Ishikawa (cell line): ENCODE data around the gene VEPH1.

ENCODE experiments used
- CEBPB ChIP-seq: IDR thresholded peaks from 2 replicates; pipeline ENCODE4 v1.6.1; 2012
- CREB1 ChIP-seq: IDR thresholded peaks from 2 replicates; pipeline ENCODE4 v1.6.1; 2012; ENCODE audit warnings: low read depth
- EGR1 ChIP-seq: IDR thresholded peaks from 2 replicates; pipeline ENCODE4 v1.6.1; 2012
- EP300 ChIP-seq: IDR thresholded peaks from 2 replicates; pipeline ENCODE4 v1.6.1; 2012; ENCODE audit warnings: borderline replicate concordance
- FOXM1 ChIP-seq: IDR thresholded peaks from 2 replicates; pipeline ENCODE4 v1.6.1; 2012; ENCODE audit warnings: low read depth, borderline replicate concordance
- MAX ChIP-seq: IDR thresholded peaks from 2 replicates; pipeline ENCODE4 v1.6.1; 2012
- NFIC ChIP-seq: IDR thresholded peaks from 2 replicates; pipeline ENCODE4 v1.6.1; 2012
- RAD21 ChIP-seq: IDR thresholded peaks from 2 replicates; pipeline ENCODE4 v1.6.1; 2012; ENCODE audit warnings: low read depth
- REST ChIP-seq: IDR thresholded peaks from 2 replicates; pipeline ENCODE4 v1.6.1; 2012; ENCODE audit warnings: low read depth, mild to moderate bottlenecking
- TAF1 ChIP-seq: IDR thresholded peaks from 2 replicates; pipeline ENCODE4 v1.6.1; 2012; ENCODE audit warnings: low read depth, mild to moderate bottlenecking
- TCF12 ChIP-seq: IDR thresholded peaks from 2 replicates; pipeline ENCODE4 v1.6.1; 2012; ENCODE audit warnings: low read depth
- TEAD4 ChIP-seq: IDR thresholded peaks from 2 replicates; pipeline ENCODE4 v1.6.1; 2012
- USF1 ChIP-seq: IDR thresholded peaks from 2 replicates; pipeline ENCODE4 v1.6.1; 2012
- YY1 ChIP-seq: IDR thresholded peaks from 2 replicates; pipeline ENCODE4 v1.6.1; 2012; ENCODE audit warnings: low read depth
- ZBTB7A ChIP-seq: IDR thresholded peaks from 2 replicates; pipeline ENCODE4 v1.6.1; 2012; ENCODE audit warnings: low read depth

The VEPH1 gene

GRCh38 chr3:157531301-157531660 lies 28.1 kb upstream of the VEPH1 start:
- TF ChIP-seq EP300 = no peak
- no peak for TF ChIP-seq EGR1
- TF ChIP-seq MAX = no peak
- no peak for TF ChIP-seq TAF1
- TF ChIP-seq CREB1 = no peak
- no peak for TF ChIP-seq YY1
- no peak for TF ChIP-seq CEBPB
- TF ChIP-seq TCF12 = no peak
- TF ChIP-seq USF1 = no peak
- no peak for TF ChIP-seq FOXM1
- no peak for TF ChIP-seq REST
- TF ChIP-seq NFIC = no peak
- TF ChIP-seq TEAD4 = no peak
- no peak for TF ChIP-seq RAD21
- no peak for TF ChIP-seq ZBTB7A

- no peak for TF ChIP-seq MAX
- no peak for TF ChIP-seq REST
- no peak for TF ChIP-seq EP300
- no peak for TF ChIP-seq USF1
- no peak for TF ChIP-seq TEAD4
- TF ChIP-seq YY1 = no peak
- no peak for TF ChIP-seq CREB1
- TF ChIP-seq TAF1 = no peak
- no peak for TF ChIP-seq RAD21
- no peak for TF ChIP-seq CEBPB
- TF ChIP-seq TCF12 = no peak
- TF ChIP-seq NFIC = no peak
- no peak for TF ChIP-seq EGR1
- no peak for TF ChIP-seq FOXM1
- TF ChIP-seq ZBTB7A = no peak
Measured at GRCh38 chr3:157530637-157531300, 27.6 kb upstream of the VEPH1 start.

- no peak for TF ChIP-seq NFIC
- no peak for TF ChIP-seq TAF1
- no peak for TF ChIP-seq REST
- TF ChIP-seq ZBTB7A = no peak
- TF ChIP-seq MAX = no peak
- TF ChIP-seq RAD21 = no peak
- TF ChIP-seq FOXM1 = no peak
- TF ChIP-seq EGR1 = no peak
- TF ChIP-seq CREB1 = no peak
- TF ChIP-seq TEAD4 = no peak
- no peak for TF ChIP-seq EP300
- TF ChIP-seq YY1 = no peak
- no peak for TF ChIP-seq CEBPB
- no peak for TF ChIP-seq USF1
Measured at GRCh38 chr3:157529751-157530150, 26.5 kb upstream of the VEPH1 start.

- TF ChIP-seq YY1 = no peak
- TF ChIP-seq EP300 = no peak
- no peak for TF ChIP-seq TEAD4
- TF ChIP-seq ZBTB7A = no peak
- no peak for TF ChIP-seq NFIC
- no peak for TF ChIP-seq CREB1
- no peak for TF ChIP-seq TAF1
- TF ChIP-seq TCF12 = no peak
- no peak for TF ChIP-seq RAD21
- no peak for TF ChIP-seq MAX
- no peak for TF ChIP-seq EGR1
- no peak for TF ChIP-seq USF1
- no peak for TF ChIP-seq REST
- TF ChIP-seq FOXM1 = no peak
Measured at GRCh38 chr3:157529085-157529484, 25.9 kb upstream of the VEPH1 start.
